Bronchial smooth muscle cell (primary cell): ENCODE measurements around the gene DLST. TPM values are rescaled to one million over a fixed set of nuclear protein-coding genes. Genes with fewer than 3 reads are reported as not detected.

ENCODE experiments used
- total RNA-seq: library from RNA; depleted of rRNA; stranded (reverse); fragments of >200 nt; gene quantifications from 2 replicates; pipeline ENCODE4 v1.2.1, GENCODE V29; 2014

The DLST gene
- 53.6 and 58.9 TPM in 2 replicates for total RNA-seq

DNA sequence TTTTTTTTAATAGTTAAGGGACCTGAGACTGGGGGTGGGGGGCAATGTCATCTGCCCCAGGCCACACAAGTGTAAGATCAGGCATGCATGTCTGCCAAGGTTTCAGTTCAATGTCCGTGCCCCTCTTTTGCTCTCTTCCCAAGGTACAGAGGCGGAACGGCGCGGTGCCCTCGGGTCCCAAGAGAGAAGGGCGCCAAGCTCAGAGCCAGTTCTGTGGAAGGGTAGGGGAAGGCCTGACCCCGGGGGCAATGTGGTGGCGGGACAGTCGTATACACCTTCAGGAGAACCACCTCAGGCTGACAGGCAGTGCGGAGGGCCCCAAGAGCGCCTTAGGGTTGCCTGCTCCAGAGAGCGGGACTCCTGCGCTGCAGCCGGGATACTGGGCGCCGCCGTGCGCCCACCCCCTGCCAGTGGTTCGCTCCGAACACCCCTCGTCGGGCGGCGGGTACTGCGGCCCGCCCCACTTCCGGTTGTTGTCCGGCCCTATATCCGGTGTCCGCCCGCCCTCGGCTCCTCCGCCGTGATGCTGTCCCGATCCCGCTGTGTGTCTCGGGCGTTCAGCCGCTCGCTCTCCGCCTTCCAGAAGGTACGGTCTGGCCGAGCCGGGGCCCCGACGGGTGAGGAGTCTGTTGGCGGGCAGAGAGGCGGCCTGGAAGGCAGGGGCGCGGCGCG lies at the start of gene DLST:
Gene DLST (plus strand): TSS at position 486 of the 672 bp plus-strand sequence. CDS start 38 bp downstream, at position 524.

DNA sequence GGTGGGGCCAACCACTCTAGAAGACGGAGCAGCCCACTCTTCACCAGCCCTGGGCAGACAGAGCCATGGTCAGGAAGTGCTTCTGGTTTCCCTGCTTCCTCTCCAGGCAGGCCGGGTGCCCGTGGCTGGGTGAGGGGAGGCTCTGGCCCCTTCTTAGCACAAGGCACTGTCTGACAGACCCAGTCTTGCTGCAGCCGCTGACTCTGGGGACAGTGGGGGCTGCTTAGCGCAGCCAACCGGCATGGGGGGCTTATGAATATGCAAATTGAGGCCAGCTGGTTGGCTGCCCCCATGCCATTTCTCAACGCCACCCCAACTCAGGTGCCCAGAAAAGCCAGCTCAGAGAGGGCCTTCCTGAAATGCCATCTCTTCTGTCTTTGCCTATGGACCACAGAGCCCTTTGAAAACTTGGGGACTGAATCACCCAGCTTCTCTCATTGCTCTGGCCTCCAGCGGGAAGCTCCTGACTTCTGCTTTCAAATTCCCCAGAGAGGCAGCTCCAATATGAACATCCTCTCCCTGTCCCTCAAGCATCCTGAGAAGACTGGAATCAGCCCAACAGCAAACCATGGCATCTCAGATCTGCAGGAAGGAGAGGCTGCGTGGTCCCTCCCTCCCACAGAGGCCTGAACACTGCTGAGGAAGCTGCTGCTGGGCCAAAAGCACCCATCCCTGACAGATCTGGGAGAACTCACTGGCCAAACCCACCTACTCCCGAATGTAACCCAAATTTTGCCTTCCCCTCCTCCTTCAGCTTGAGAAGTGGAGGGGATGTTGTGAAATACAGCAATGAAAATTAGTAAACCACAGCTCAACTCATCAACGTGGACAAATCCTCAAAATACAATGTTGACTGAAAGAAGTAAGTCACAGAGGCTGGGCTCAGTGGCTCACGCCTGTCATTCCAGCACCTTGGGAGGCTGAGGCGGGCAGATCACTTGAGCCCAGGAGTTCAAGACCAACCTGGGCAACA lies 5.5 kb upstream of the DLST start, which contains the start of gene PROX2:
Gene PROX2 (minus strand): TSS at position 205 of the 973 bp plus-strand sequence. CDS start 12,311 bp downstream, outside the sequence.

DNA sequence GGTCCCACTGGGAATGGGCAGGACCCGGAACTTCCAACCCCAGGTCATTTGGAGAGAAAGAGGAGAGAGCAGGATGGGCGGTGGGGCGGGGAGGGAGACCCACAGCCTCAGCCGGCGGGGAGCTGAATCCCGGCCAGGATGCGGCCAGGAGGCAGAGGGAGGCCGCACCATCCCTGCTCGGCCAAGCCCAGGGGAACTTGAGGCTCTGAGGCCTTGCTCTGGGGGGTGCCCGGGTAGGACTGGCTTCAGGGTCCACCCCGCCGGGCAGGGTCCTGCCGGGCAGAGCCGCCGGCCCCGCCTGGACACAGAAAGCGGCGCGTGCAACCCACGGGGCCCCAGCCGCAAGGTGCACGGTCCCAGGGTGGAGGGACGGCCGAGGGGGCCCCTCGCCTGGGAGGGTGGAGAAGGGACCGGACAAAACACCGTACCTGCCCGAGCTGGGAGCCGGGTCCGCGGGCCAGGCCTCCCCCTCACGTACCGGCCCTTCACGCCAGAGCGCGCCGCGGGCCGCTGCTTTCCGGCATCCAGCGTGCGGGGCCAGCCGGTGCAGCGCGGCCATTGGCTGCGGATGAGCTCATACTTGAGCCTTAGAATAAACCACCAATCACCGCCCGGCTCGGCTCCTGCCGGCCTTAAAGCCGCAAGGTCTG lies 41.2 kb downstream of the DLST start, which contains the start of gene RPS6KL1:
Gene RPS6KL1 (minus strand): TSS at position 509 of the 650 bp plus-strand sequence. CDS start 1,719 bp downstream, outside the sequence.

Other genes starting within 250 kb of the DLST start
- 14.7 and 18.5 TPM in 2 replicates for gene AREL1, start 168.8 kb upstream of the DLST start, total RNA-seq
- gene FCF1, start 168.8 kb upstream of the DLST start, total RNA-seq = 21.0 and 28.7 TPM in 2 replicates
- 19.0 and 26.5 TPM in 2 replicates for gene YLPM1, start 118.6 kb upstream of the DLST start, total RNA-seq
- gene PROX2, start 5.8 kb upstream of the DLST start, total RNA-seq = not detected in 2 replicates
- gene RPS6KL1, start 41.3 kb downstream of the DLST start, total RNA-seq = under 0.01 and 0.47 TPM in 2 replicates
- 4.9 and 8.7 TPM in 2 replicates for gene PGF, start 73.7 kb downstream of the DLST start, total RNA-seq
- 29.8 and 48.1 TPM in 2 replicates for gene EIF2B2, start 121.0 kb downstream of the DLST start, total RNA-seq
- gene MLH3, start 169.6 kb downstream of the DLST start, total RNA-seq = 19.9 and 29.0 TPM in 2 replicates
- 22.4 and 23.5 TPM in 2 replicates for gene ACYP1, start 182.1 kb downstream of the DLST start, total RNA-seq
- gene ZC2HC1C, start 187.7 kb downstream of the DLST start, total RNA-seq = 1.4 and 1.5 TPM in 2 replicates
- 70.9 and 84.9 TPM in 2 replicates for gene NEK9, start 245.1 kb downstream of the DLST start, total RNA-seq